ENCODE results near the gene FBXL14. TPM values are rescaled to one million over a fixed set of nuclear protein-coding genes. Genes with fewer than 3 reads are reported as not detected.
"Not testable (repeated sequence)": the region's sequence is repeated elsewhere in the genome, so short reads cannot be mapped to it uniquely, and the experiment has no call there.

Gene FBXL14
- total and polyA plus RNA-seq, 2 of the 13 experiments (the other 11 are each of a cell fraction or from before 2014, with no cell fraction given) = 7.0 to 7.4 TPM

DNA sequence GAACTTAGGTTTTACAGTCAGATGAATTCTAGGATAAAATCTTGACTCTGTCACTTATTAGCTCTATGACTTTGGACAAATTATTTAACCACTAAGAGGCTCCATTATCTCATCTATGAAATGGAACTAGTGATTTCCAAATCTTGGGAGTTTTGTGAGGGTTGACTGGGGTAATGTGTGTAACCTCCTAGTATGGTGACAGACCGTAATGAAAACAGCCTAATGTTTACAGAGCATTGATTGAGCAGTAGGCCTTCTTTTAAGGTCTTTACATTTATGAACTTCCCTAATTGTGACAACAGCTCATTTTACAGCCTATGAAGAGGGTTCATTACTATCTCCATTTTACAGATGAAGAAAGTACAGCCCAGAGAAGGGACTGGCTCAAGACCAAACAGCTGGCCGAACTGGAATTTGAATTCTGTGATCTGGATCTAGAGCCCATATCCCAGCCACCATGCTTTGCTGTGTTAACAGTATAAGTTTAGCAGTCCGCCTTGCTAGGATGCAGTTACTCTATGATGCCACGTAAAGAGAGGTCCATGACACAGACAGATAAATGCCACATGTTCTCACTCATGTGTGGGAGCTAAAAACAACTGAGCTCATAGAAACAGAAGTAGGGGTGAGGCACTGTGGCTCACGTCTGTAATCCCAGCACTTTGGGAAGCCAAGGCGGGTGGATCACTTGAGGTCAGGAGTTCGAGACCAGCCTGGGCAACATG is 9.1 kb upstream of the FBXL14 start:
- 37% methylated on average over 7 of the region's 7 CpGs for WGBS (ENCODE audit: low lambda C conversion rate)
- H2AFZ ChIP-seq (ENCODE audit: low read length) = no peak overlapping the region

DNA sequence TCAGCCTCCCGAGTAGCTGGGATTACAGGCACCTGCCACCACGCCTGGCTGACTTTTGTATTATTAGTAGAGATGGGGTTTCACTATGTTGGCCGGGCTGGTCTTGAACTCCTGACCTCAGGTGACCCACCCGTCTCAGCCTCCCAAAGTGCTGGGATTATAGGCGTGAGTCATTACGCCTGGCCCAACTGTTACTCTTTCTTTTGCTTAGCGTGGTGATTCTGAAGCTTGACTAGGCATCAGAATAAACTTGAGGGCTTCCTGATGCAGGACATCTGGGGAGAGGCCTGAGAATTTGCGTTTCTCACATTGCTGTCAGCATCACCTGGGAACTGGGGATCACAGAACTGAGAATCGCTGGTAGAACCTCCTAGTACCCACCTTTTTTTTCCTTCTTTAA is 8.3 kb upstream of the FBXL14 start:
- intact Hi-C loops (cut with micrococcal nuclease; ENCODE audit: unreplicated experiment) = loop anchor here (10.0 kb wide), 1 partner anchor 1028 kb away; no protein-coding TSS in a partner anchor
- H3K79me2 ChIP-seq (ENCODE audit: insufficient read depth, low read length); H3K9me3 ChIP-seq (ENCODE audit: low read length); DNase-seq (ENCODE audit: low spot score); H2AFZ ChIP-seq (ENCODE audit: low read length); in situ Hi-C loops (cut with HindIII; ENCODE audit: extremely low pct_ligation_motif_present, low pct_unique_long_range_greater_than_20kb); H3K36me3 ChIP-seq (replicated peaks in 1 of 2; ENCODE audit: control insufficient read depth in 1 of 2, insufficient read depth in 2 of 2, low read length in 2 of 2); H3K9ac ChIP-seq (ENCODE audit: insufficient read depth, low read depth, low read length); ATAC-seq; BruUV-seq (replicated peaks); CTCF ChIA-PET (ENCODE audit: low intra/inter-chr PET ratio, low total read pairs); POLR2A ChIA-PET; H3K4me2 ChIP-seq (ENCODE audit: low read depth, low read length); H3K27ac ChIP-seq (ENCODE audit: extremely low read length, insufficient read depth, low read length); FAIRE-seq; H4K20me1 ChIP-seq (ENCODE audit: insufficient read depth, low read length); H3K27me3 ChIP-seq (ENCODE audit: control insufficient read depth in 1 of 2, insufficient read depth in 2 of 2, low read length in 2 of 2); H3K4me3 ChIP-seq (replicated peaks in 1 of 3; ENCODE audit: insufficient read depth in 1 of 3, low read depth in 2 of 3, low read length in 3 of 3): not testable (repeated sequence)
- peak; percentile 17; the same call in 1 of the 2 replicates for TF ChIP-seq FOSL2 (CRISPR knock-in tag; IDR thresholded peaks at IDR 0.05)
- H3K4me1 ChIP-seq (ENCODE audit: insufficient read depth, low read length) = peaks cover 62% of the 10 kb centered on the region
- WGBS (ENCODE audit: low lambda C conversion rate) = 28% methylated on average over 9 of the region's 9 CpGs

More for the DNA sequence above, 9.1 kb upstream of the FBXL14 start:
- no peaks in the 10 kb centered on the region for H4K20me1 ChIP-seq (ENCODE audit: insufficient read depth, low read length)
- H3K4me2 ChIP-seq (ENCODE audit: low read depth, low read length) = no peak overlapping the region
- no peaks in the 10 kb centered on the region for H3K79me2 ChIP-seq (ENCODE audit: insufficient read depth, low read length)
- ATAC-seq (no peak), DNase-seq (ENCODE audit: low spot score) (no peak), FAIRE-seq (no peak)
- H3K4me3 ChIP-seq (replicated peaks in 1 of 3; ENCODE audit: insufficient read depth in 1 of 3, low read depth in 2 of 3, low read length in 3 of 3) = no peak overlapping the region
- CTCF ChIA-PET (ENCODE audit: low intra/inter-chr PET ratio, low total read pairs) = no interaction called here
- no peaks in the 10 kb centered on the region for H3K36me3 ChIP-seq (replicated peaks in 1 of 2; ENCODE audit: control insufficient read depth in 1 of 2, insufficient read depth in 2 of 2, low read length in 2 of 2)
- no peak overlapping the region for H3K27ac ChIP-seq (ENCODE audit: extremely low read length, insufficient read depth, low read length)
- no TSS peak for BruUV-seq (replicated peaks)
- intact Hi-C loops (cut with micrococcal nuclease; ENCODE audit: unreplicated experiment) (loop anchor here (10.0 kb wide), 1 partner anchor 1029 kb away; no protein-coding TSS in a partner anchor), in situ Hi-C loops (cut with HindIII; ENCODE audit: extremely low pct_ligation_motif_present, low pct_unique_long_range_greater_than_20kb) (no loop called here)
- H3K9ac ChIP-seq (ENCODE audit: insufficient read depth, low read depth, low read length) = no peak overlapping the region
- peaks cover 63% of the 10 kb centered on the region for H3K4me1 ChIP-seq (ENCODE audit: insufficient read depth, low read length)
- POLR2A ChIA-PET = no interaction called here
- H3K27me3 ChIP-seq (ENCODE audit: control insufficient read depth in 1 of 2, insufficient read depth in 2 of 2, low read length in 2 of 2) = peaks cover 0 to 9% of the 10 kb centered on the region in 2 experiments; a peak in 2 of 5 replicates
- no peaks in the 10 kb centered on the region for H3K9me3 ChIP-seq (ENCODE audit: low read length)
- TF ChIP-seq NR3C1 (CRISPR knock-in tag; IDR thresholded peaks at IDR 0.05) (no peak), ZNF629 (CRISPR knock-in tag; conservative IDR thresholded peaks at IDR 0.05) (peak; percentile 46; the same call in 1 of the 2 replicates), ZNF484 (CRISPR knock-in tag; IDR thresholded peaks at IDR 0.05; ENCODE audit: borderline replicate concordance, low read depth) (no peak)

All from HepG2 (cell line).